ENCODE data around the gene COX20. TPM values are rescaled to one million over a fixed set of nuclear protein-coding genes. Genes with fewer than 3 reads are reported as not detected.
"Not testable (repeated sequence)": the region's sequence is repeated elsewhere in the genome, so short reads cannot be mapped to it uniquely, and the experiment has no call there.

COX20 gene
- total RNA-seq, 4 donors from 2014 or later: 15.6 to 33.5 (median 28.2) TPM

DNA sequence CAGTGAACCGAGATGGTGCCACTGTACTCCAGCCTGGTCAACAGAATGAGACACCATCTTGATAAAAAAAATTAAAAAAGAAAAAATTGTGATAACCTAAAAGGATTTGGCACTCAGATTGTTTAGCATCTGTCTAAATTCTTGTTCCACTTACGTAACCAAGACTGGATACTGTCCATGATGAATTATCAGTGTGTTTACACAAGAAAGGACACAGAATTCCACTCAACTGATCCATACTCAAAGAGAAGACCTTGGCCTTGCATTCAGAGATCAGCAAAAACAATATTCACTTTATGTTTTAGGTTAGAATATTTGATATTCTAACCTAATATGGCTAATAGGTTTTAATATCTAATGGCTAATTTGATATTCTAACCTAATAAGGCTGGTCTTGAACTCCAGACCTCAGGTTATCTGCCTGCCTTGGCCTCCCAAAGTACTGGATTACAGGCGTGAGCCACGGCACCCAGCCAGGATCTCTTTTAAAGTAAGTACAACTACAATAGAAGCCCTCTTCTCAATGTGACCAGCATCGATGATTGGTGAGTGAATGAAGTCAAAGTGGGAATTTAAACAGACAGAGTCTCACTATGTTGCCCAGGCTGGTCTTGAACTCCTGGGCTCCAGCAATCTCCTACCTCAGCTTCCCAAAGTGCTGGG is 43.1 kb upstream of the COX20 start:
- no peak for DNase-seq
- no peak overlapping the region for H3K4me3 ChIP-seq
- H3K9me3 ChIP-seq: no peaks in the 10 kb centered on the region
- no peaks in the 10 kb centered on the region for H3K36me3 ChIP-seq
- H3K27ac ChIP-seq: peak overlapping the region in 1 of 4 donors; percentile 35
- no peaks in the 10 kb centered on the region for H3K27me3 ChIP-seq
- TF ChIP-seq, protein P1, sequence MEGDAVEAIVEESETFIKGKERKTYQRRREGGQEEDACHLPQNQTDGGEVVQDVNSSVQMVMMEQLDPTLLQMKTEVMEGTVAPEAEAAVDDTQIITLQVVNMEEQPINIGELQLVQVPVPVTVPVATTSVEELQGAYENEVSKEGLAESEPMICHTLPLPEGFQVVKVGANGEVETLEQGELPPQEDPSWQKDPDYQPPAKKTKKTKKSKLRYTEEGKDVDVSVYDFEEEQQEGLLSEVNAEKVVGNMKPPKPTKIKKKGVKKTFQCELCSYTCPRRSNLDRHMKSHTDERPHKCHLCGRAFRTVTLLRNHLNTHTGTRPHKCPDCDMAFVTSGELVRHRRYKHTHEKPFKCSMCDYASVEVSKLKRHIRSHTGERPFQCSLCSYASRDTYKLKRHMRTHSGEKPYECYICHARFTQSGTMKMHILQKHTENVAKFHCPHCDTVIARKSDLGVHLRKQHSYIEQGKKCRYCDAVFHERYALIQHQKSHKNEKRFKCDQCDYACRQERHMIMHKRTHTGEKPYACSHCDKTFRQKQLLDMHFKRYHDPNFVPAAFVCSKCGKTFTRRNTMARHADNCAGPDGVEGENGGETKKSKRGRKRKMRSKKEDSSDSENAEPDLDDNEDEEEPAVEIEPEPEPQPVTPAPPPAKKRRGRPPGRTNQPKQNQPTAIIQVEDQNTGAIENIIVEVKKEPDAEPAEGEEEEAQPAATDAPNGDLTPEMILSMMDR (IDR thresholded peaks at IDR 0.05): no peak
- TF ChIP-seq POLR2A (IDR thresholded peaks at IDR 0.05): no peak
- H3K4me1 ChIP-seq: no peaks in the 10 kb centered on the region

DNA sequence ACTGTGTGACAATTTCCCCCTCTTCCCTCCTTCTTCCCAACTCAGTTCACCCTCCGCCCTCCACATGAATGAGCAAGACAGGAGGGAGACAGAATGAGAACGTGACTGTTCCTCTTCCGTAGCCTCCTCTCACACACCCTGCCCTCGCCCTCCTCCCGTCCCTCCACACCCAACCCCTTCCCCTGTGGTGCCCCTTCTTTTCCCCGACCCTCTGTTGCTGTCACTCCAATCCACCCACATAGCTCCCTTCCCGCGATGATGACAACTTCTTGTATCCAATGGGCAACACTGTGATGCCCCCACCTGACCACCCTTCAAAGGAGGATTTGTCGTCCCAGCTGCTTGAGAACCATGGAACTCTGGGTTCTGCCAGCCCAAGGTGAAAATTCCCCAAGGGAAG is 41.4 kb upstream of the COX20 start:
- H3K9me3 ChIP-seq: no peaks in the 10 kb centered on the region
- peak overlapping the region in 1 of 4 donors; percentile 16 for H3K27ac ChIP-seq
- DNase-seq: no peak
- no peaks in the 10 kb centered on the region for H3K4me1 ChIP-seq
- no peaks in the 10 kb centered on the region for H3K27me3 ChIP-seq
- H3K4me3 ChIP-seq: no peak overlapping the region
- TF ChIP-seq POLR2A (IDR thresholded peaks at IDR 0.05): no peak
- TF ChIP-seq, protein P1 (IDR thresholded peaks at IDR 0.05): no peak
- H3K36me3 ChIP-seq: no peaks in the 10 kb centered on the region

DNA sequence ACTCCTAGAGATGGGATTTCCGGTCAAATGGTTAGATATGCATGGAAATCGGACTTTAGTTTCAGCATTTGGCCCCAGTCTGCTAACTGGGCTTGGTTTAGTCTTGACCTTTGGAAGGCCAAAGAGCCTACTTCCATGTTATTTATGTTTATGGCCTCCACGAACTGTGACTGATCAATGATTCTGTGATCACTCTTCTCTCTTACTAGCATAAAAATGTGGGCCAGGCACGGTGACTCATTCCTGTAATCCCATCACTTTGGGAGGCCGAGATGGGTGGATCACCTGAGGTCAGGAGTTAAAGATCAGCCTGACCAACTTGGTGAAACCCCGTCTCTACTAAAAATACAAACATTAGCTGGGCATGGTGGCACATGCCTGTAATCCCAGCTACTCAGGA is 40.9 kb upstream of the COX20 start:
- not testable (repeated sequence) for H3K36me3 ChIP-seq, H3K9me3 ChIP-seq, H3K4me3 ChIP-seq, H3K27me3 ChIP-seq, H3K4me1 ChIP-seq
- H3K27ac ChIP-seq: peak overlapping the region in 1 of 4 donors; percentile 16
- DNase-seq: peak in 1 of 3 donors; percentile 63

DNA sequence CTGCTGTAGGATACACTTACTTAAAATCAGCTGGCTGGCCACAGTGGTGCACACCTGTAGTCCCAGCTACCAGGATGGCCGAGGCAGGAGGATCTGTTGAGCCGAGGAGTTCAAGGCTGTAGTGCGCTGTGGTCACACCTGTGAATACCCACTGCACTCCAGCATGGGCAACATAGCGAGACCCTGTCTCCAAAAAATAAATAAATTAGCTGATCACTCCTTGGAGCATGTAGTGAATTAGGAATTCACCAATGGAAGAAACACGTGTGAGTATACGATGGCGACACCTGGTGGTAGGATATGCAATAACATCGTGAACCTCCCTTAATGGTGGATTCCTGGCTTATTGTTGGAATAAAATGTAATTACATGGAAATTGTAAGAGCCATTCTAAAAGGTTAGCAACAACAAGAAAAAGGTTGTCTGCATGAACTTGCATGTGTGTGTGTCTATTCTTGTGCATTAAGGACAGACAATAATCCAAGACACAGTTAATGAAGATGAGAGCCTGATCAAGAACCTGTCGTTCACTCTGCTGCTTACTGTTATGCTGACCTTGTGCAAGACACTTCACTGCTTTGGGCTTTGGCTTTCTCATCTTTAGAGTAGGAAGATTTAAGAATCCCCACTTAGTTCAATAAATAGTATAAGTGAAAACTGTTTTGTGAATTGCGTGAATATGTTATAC is 38.6 kb upstream of the COX20 start:
- Histone ChIP-seq H3K36me3 (no peaks in the 10 kb centered on the region), H3K4me3 (no peak overlapping the region), H3K27ac (no peak overlapping the region), H3K4me1 (no peaks in the 10 kb centered on the region), H3K27me3 (no peaks in the 10 kb centered on the region), H3K9me3 (no peaks in the 10 kb centered on the region)
- peak in 2 of 3 donors; percentile 60 to 86 for DNase-seq
- TF ChIP-seq, protein P1 (IDR thresholded peaks at IDR 0.05): peak; percentile 83 to 94 (median 91)
- no peak for TF ChIP-seq POLR2A (IDR thresholded peaks at IDR 0.05)

DNA sequence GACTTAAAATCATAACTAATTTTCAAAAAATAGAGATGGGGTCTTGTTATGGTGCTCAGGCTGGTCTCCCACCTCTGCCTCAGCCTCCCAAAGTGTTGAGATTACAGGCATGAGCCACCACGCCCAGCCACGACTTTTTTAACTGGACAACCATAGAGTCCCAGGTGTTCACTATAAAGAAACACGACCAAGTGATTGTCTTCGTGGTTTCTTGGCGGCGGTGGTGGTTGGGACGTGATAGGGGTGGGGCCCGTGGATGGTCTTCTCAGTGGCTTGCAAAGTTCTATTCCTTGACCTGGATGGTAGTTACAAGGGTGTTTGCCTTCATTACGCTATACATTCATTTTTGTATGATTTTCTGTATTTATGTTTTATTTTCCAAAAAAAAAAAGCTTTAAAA is 34.6 kb upstream of the COX20 start:
- Histone ChIP-seq H3K36me3 (no peaks in the 10 kb centered on the region), H3K27me3 (no peaks in the 10 kb centered on the region), H3K4me3 (no peak overlapping the region), H3K9me3 (no peaks in the 10 kb centered on the region), H3K4me1 (no peaks in the 10 kb centered on the region), H3K27ac (no peak overlapping the region)
- no peak for TF ChIP-seq POLR2A (IDR thresholded peaks at IDR 0.05)
- TF ChIP-seq, protein P1 (IDR thresholded peaks at IDR 0.05): no peak
- peak in 1 of 3 donors; percentile 38 for DNase-seq

DNA sequence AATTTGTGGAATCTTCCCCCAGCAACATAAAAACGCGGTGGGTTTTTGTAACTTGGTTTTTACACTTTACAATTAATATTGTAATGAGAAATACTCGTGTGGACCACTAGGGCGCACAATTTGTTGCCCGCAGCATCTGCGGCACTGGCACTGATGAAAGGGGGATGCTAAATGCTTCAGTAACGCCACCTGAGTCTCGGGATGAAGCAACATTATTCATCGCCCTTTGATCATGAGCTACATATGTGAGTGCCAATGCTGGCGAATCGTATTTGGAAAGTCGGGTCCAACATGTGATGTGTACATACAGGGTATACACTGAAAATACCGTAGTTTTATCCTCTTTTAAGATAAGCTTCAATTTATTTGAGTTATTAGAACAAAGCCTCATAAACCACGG is 34.2 kb upstream of the COX20 start:
- Histone ChIP-seq H3K27ac (no peak overlapping the region), H3K27me3 (no peaks in the 10 kb centered on the region), H3K9me3 (no peaks in the 10 kb centered on the region), H3K36me3 (no peaks in the 10 kb centered on the region), H3K4me1 (no peaks in the 10 kb centered on the region), H3K4me3 (no peak overlapping the region)
- TF ChIP-seq, protein P1 (IDR thresholded peaks at IDR 0.05): peak; percentile 39 to 70 (median 54)
- no peak for TF ChIP-seq POLR2A (IDR thresholded peaks at IDR 0.05)
- DNase-seq: peak in 2 of 3 donors; percentile 48 to 67
